Progenitor cell of endocrine pancreas (in vitro differentiated cells): ENCODE measurements around the gene CCER1. TPM values are rescaled to one million over a fixed set of nuclear protein-coding genes. Genes with fewer than 3 reads are reported as not detected.

Source experiments
- DNase-seq: peaks from one replicate; pipeline ENCODE4 v3.0.0; 2021; ENCODE audit warnings: low spot score; ENCODE audit not compliant: unreplicated experiment
- H3K27ac Mint-ChIP-seq: 2 replicates; pipeline ENCODE4 v1.8.0; 2021; ENCODE audit warnings: mild to moderate bottlenecking, moderate library complexity, mixed read lengths
- H3K27me3 Mint-ChIP-seq: 2 replicates; pipeline ENCODE4 v1.8.0; 2021; ENCODE audit warnings: mixed read lengths
- H3K36me3 Mint-ChIP-seq: 2 replicates; pipeline ENCODE4 v1.8.0; 2022; ENCODE audit warnings: mixed read lengths; ENCODE audit not compliant: insufficient read depth
- H3K4me1 Mint-ChIP-seq: 2 replicates; pipeline ENCODE4 v1.8.0; 2021; ENCODE audit warnings: low read depth, mixed read lengths
- H3K4me3 Mint-ChIP-seq: 2 replicates; pipeline ENCODE4 v1.8.0; 2021; ENCODE audit warnings: low read depth, mild to moderate bottlenecking, moderate library complexity, mixed read lengths
- H3K9me3 Mint-ChIP-seq: 2 replicates; pipeline ENCODE4 v1.8.0; 2021; ENCODE audit warnings: low read depth, mixed read lengths
- CTCF ChIP-seq: fragments of 200-600 bp; sonication (generic); IDR thresholded peaks from one replicate; pipeline ENCODE4 v1.5.0; 2021; ENCODE audit warnings: antibody characterized with exemption, mild to moderate bottlenecking; ENCODE audit not compliant: unreplicated experiment
- total RNA-seq: library from RNA; stranded (reverse); gene quantifications from 2 replicates; pipeline ENCODE4 v1.2.1, GENCODE V29; 2021

Gene CCER1
- total RNA-seq, 1 donor from 2014 or later = not detected

GRCh38 chr12:90920222-90920621 lies 34.8 kb downstream of the CCER1 start:
- TF ChIP-seq CTCF = no peak
- no peak overlapping the region for H3K4me3 Mint-ChIP-seq
- peaks cover 12% of the 10 kb centered on the region for H3K27me3 Mint-ChIP-seq
- no peaks in the 10 kb centered on the region for H3K36me3 Mint-ChIP-seq
- no peak for DNase-seq
- peaks cover 1% of the 10 kb centered on the region for H3K4me1 Mint-ChIP-seq
- no peak overlapping the region for H3K27ac Mint-ChIP-seq
- no peaks in the 10 kb centered on the region for H3K9me3 Mint-ChIP-seq

- Mint-ChIP-seq H3K4me1 (no peaks in the 10 kb centered on the region), H3K27me3 (no peaks in the 10 kb centered on the region), H3K36me3 (peaks cover 2% of the 10 kb centered on the region), H3K9me3 (peaks cover 4% of the 10 kb centered on the region), H3K4me3 (no peak overlapping the region), H3K27ac (no peak overlapping the region)
- DNase-seq = no peak
- TF ChIP-seq CTCF = no peak
Measured at GRCh38 chr12:90917431-90917830, 37.5 kb downstream of the CCER1 start.

- Mint-ChIP-seq H3K27me3 (no peaks in the 10 kb centered on the region), H3K4me1 (no peaks in the 10 kb centered on the region), H3K9me3 (peaks cover 4% of the 10 kb centered on the region), H3K4me3 (no peak overlapping the region), H3K36me3 (peaks cover 2% of the 10 kb centered on the region), H3K27ac (no peak overlapping the region)
- no peak for DNase-seq
- TF ChIP-seq CTCF = no peak
Measured at GRCh38 chr12:90916516-90916915, 38.5 kb downstream of the CCER1 start.

- peaks cover 4% of the 10 kb centered on the region for H3K9me3 Mint-ChIP-seq
- no peak overlapping the region for H3K4me3 Mint-ChIP-seq
- no peak for TF ChIP-seq CTCF
- H3K27me3 Mint-ChIP-seq = no peaks in the 10 kb centered on the region
- H3K4me1 Mint-ChIP-seq = peaks cover 3% of the 10 kb centered on the region
- no peak for DNase-seq
- peaks cover 2% of the 10 kb centered on the region for H3K36me3 Mint-ChIP-seq
- H3K27ac Mint-ChIP-seq = peak overlapping the region; percentile 56
Measured at GRCh38 chr12:90915353-90915752, 39.6 kb downstream of the CCER1 start.

- no peak for DNase-seq
- Mint-ChIP-seq H3K36me3 (peaks cover 2% of the 10 kb centered on the region), H3K27me3 (no peaks in the 10 kb centered on the region)
Measured at GRCh38 chr12:90910958-90911357, 44.0 kb downstream of the CCER1 start.

More at GRCh38 chr12:90910958-90911357, 44.0 kb downstream of the CCER1 start:
- Mint-ChIP-seq H3K9me3 (peaks cover 4% of the 10 kb centered on the region), H3K27ac (no peak overlapping the region), H3K4me1 (peaks cover 8% of the 10 kb centered on the region), H3K4me3 (no peak overlapping the region)
- TF ChIP-seq CTCF = no peak
